ENCODE results near the gene LYPD6B.

The LYPD6B gene, protein sequence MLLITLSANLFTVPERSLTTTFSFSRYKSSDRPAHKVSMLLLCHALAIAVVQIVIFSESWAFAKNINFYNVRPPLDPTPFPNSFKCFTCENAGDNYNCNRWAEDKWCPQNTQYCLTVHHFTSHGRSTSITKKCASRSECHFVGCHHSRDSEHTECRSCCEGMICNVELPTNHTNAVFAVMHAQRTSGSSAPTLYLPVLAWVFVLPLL

DNA sequence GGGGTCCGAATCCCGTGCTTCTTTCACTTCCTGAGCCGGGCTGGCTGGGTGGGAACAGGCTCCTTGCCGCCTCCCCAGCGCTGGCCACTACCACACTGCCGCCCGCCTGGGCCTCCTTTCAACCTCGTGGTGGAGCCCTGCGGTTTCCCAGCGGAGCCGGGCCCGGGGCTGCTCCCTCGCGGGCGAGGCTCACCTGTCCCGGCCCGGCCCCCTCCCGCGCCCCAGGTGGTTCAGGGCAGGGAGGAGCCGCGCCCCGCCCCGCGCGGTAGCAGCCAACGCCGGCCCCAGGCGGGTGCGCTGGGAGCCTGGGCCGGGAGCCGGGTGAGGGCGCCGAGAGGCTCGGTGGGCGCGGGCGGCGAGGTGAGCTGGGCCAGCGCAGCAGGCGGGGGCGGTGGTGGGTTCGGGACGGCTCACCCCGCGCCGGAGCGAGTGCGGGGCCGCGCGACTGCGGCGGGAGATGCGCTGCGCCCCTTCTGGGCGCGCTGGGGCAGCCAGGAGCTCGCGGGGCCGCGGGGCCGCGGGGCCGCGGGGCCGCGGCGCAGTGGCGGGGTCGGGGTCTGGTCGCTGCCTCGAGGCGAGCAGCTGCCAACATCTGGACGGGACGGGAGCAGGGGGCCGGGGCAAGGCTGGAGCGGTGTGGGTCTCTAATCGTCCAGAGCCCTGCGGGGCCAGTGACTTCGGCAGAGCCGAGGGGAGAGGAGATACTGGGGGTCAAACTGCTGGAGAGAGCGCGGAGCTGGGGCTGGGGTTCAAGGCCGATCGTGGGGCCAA, at the start of gene LYPD6B:
Gene LYPD6B (plus strand): TSS at position 258 of the 771 bp plus-strand sequence. CDS start 92,250 bp downstream, outside the sequence.
- DNase-seq: no peak

DNA sequence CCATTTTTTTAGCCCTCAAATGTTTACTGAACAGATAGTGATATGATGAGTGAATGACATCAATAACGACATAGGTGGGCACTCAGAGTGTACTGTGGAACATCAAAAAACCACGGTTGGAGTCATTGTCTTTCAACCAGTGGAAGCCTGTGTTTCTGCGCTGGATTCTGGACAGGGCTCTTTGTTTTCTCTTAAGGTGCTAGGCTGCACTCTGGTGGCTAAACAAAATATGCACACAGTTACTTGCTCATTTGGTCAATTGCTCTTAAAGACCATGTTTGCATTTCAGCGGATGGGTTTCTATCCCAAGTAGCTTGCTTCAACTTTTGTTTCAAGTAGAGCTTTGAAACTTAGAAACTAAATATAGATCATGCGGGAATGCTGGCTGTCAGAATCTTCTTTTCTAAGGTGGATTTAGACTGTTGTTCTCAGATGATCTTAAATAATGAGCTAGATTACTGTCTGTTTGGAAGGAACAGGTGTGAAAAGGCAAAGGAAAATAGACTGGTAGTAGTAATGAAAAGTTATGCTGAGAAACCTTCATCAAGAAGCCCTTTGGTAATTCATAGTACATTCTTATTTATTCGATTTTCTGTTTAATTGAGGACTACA, 48.5 kb upstream of the LYPD6B start:
- peak; percentile 72 for DNase-seq

DNA sequence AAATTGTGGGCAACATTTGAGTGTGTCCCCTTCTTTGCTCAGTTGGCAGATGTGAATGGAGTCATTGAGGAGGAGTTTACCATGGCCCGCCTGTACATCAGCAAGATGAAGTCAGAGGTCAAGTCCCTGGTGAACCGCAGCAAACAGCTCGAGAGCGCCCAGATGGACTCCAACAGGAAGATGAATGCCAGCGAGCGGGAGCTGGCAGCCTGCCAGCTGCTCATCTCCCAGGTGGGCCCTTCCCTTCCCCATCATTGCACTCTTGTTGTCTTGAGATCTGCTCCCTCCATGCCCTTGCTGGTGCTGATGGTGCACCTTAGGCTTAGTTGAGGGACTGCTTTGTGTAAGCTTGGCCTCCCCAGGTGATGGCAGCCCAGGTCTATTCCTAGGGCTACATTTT, 47.5 kb upstream of the LYPD6B start:
- no peak for DNase-seq

DNA sequence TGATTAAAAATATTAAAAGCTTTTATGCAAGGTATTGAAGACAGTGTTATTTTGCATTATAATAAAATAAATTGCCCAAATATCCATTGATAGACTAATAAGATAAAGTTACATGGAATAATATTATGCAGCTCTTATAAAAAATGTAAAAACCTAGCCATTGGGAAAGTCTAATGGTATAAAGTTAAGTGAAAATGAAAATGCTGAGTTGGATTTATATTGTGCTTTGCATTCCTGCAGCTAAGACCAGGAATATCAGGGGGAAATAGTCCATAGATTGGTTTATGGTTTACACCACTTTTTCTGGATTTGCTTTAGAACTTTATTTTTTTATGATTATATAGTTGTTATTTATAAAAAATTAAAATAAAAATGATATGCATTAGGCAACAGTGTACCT, 46.1 kb upstream of the LYPD6B start:
- DNase-seq: no peak

DNA sequence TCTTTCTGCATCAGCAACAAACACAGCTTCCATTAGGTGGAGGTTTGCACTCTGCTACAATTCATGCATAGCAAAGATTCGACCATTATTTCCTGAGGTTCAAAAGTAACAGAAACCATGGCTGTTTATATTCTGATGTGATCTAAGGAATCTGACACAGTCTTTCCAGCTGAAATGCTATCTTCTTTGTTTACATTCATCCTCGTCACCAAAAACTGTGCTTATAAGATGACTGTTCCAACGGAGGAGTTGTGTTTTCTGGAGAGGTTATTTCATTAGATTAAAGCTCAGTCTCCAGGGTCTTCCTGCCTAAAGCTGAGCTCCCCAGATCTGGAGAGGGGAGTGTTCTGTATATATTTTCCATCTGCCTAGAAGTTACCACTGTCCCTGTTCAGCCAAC, 45.1 kb upstream of the LYPD6B start:
- no peak for DNase-seq

DNA sequence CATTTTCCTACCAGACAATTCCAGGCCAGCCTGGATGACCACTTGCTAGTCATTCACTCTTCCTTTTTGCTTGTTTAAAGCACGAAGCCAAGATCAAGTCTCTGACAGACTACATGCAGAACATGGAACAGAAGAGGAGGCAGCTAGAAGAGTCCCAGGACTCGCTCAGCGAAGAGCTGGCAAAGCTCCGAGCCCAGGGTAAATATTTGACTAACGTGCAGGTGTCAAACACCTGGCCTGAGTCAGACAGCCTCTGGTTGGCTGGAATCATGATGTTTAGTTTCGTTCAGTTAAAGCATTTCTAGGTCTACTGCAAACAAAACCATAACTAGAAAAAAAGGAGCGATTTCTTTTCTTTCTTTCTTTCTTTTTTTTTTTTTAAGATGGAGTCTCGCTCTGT, 44.2 kb upstream of the LYPD6B start:
- no peak for DNase-seq

DNA sequence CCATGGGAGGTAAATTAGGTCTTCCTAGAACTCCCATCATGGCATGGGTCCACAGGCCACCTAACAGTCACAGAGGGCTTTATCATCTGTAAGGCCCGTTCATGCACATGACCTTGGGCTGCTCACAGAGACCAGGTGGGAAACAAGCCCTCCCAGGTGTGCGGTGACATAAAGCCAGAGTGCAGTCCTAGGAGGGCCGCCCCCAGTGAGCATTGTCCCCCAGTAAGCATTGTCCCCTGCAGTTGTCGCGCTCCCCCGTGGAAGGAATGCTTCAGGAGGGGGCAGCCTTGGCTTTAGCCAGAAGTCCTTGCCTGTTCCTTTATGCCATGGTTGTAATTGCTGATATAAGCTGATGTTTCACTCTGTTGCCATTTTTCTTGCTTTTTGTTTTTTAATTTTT, 41.7 kb upstream of the LYPD6B start:
- DNase-seq: no peak

DNA sequence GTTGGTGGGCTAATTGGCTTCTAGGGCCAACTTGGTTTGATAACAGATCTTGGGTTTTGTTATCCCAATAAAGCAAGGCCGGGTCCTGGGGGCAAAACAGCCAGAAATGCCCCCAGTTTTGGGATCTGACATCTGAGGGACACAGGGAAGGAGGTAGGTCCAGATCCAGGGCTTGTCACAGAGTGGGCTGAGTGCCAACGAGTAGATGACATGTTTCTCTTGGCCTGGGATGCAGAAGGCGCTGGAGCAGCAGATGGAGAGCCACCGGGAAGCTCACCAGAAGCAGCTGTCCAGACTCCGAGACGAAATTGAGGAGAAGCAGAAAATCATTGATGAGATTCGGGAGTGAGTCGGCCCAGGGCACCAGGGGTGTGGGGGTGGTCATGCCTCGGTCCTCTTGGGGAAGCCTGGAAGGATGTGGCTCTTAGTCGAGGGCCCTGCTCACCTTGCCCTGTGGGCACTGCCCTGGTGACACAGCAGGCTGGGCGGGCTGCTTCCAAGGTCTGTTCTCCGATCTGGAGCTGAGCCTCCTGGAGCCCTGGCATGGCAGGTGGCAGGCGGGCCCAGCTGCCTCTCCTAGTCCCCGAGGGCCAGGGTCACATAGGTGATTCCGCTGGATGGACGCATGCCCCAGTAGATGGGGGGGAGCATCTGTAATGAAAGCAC, 40.2 kb upstream of the LYPD6B start:
- DNase-seq: no peak

DNA sequence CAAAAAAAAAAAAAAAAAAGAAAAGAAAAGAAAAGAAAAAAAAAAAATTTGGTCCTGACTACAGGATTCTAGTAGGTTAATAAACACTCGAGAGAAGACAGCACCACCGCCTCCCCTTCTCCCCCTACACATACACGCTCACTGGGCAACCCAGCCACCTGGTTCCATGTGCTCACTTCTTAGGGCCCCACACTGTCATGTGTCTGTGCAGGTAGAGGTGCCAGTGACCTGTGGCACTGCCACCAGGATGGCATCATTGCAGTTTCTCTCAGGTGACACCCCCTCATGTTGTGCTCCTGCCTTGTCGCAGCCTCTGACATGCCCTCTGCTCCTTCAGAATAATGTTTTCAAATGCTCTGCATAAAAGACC, 39.7 kb upstream of the LYPD6B start:
- no peak for DNase-seq

DNA sequence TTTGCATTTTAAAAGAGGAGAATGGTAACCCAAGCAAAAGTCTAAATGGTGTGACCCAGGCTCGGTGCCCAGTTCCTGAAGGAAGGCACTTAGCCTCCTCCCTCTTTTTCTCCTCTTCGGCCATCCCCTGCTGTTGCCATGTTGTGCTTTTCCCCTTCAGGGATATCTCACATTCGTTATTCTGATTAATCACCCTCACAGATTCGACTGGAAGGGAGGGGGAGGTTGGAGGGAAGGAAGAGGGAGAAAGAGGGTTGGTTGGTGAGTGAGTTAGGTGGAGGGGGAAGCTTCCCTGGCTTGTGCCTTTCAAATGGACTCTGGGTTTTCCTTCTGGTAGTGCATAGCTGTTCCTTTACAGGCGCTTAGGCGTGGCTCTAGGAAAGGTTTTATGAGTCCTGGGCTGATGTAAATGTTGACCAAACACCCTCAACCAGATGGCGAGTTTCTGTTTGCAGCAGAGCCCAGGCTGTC, 39.0 kb upstream of the LYPD6B start:
- DNase-seq: no peak

DNA sequence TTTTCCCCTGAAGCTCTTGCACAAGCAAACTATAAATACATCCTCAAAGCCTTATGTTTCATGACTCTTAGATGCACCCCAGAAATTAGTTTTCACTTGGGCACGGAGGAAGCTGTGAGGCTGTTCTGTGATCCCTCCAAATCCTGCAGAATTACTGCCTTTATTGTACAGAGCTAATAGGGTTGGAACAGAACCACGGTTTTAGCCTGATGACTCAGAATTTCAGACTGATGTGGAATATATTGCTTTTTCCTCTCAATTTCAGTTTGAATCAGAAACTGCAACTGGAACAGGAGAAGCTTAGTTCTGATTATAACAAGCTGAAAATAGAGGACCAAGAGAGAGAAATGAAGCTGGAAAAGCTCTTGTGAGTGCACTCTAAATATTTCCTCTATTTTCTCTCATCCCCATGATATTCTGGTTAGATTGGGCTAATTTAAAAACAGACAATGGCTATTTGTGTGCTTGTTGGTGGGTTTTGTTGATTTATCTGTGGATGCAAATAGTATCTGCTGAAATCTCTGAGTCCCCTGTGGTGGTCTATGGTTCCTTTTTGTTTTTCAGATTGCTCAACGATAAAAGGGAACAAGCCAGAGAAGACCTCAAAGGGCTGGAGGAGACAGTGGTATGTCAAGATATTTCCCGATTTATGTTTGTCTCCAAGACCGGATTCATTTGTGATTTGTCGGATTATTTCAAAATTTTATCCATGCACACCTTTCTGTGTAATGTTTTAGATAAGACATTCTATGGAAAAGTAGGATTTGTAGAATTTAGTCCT, 38.2 kb upstream of the LYPD6B start:
- peak; percentile 15 for DNase-seq

DNA sequence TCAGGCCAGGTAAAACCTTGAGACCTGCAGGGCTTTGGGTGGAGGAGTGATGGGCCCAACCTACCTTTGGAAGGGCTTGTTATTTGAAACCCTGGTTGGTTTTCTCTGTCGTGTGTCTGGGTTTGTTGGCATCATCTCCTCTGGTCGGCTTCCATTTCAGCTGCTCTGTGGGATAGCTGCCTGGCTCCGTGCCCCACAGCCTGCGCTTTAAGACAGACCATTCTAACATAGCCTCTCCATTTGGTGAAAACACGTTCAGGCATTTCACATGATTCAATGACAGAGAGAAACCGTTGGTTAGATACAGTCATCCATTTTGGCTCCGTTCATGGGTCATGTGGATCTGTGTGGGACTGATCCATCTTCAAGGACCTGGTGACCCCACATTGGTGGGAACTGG, 37.0 kb upstream of the LYPD6B start:
- no peak for DNase-seq

DNA sequence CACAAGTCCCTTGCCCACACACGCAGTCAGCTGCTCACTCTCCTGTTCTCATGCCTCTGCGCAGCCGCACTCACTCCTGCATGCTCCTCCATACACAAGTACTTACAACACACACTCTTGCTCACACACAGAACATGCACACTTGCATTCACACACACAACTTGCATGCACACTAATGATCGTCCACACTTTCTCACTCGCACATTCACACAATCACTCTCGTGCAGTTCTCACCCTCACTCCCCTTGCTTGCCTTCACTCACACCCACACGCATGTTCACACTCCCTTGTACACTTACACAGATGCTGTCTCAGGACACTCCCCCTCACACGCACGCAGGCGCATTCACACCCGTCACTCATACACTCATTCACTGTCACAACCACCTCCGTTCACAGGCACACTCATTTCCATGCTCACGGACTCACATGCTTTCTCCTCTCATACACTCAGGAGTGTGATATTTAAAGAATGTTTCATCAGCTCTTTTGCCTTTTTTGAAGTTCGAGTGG, 36.1 kb upstream of the LYPD6B start:
- DNase-seq: no peak

DNA sequence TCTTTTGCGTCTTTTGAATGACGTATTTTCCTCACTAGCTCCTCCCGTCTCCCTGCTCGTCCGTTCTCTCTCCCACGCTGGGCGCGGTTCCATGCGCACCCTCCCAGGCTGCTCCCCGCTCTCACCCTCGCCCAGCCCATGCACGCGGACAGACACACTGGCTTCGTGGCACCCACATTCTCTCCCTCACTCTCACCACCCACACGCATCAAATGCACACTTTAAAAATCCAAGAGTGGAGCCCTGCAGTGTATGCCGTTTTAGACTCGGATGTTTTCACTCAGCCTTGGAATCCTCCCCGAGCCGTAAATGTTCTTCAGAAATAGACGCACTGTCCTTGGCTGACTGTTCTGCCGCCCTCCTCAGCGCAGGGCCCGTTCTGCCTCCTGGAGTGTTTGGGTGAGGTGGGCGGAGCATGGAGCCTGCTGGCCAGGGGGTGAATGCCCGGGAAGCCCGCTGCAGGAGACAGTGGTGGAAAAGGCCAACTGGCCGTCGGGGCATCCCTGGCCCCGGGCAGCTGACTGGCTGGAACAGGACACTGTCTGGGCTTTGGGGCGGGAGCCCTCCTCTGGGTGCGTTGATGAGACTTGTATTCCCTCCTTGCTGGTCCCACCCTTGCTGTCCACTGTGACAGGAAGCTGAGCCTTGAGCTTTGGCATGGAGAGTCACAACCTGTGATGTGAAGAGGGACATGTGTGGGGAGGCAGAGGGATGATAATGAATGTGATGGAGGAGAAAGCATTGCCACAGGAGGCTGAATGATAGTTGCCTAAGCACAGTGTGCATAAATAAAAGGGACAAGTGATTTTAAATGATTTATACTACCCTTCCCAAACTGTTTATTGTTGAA, 35.4 kb upstream of the LYPD6B start:
- DNase-seq: no peak

DNA sequence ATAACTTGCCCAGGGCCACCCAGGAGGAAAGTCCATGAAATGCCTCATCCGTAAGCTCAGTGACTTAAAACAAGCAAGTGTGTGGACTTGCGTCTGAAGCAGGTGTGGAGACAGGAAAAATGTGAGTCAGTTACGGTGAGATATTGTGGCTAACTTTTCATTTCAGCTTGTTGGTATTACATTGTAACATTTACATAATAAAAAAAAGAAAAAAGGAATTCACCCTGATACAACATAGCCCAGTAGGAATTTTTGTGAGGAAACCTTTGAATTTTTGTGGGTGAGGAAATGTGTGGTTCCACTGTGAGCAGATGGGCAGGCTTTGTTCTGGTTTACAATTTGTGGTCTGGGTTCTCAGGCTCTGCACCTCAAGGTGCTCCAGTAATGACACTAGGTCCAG, 33.7 kb upstream of the LYPD6B start:
- DNase-seq: no peak

DNA sequence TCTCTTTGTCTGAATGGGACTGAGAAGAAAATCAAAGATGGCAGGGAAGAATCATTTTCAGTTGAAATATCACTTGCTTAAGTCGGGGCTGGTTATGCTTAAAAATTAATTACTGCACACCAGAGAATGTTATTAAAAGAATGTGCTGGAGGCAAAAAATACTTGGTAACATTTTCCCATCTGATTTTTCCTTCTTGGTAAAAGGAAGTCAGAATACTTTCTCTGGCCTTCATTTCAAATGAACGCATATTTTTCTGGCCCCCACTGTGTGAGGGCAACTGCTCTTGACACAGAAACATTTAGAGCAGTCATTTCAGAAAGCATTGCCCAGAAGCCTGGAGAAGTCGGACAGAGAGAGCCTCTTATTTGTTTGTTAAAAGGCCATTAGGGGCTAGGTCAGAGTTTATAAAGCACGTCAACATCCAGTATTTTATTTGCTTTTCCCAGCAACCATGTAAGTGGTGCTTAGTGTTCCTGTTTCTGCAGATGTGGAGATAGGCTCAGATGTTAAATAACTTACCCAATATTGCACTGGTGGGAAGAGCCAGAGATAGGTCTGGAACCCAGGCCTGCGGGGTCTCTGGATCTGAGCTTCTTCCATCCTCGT, 32.9 kb upstream of the LYPD6B start:
- DNase-seq: no peak

DNA sequence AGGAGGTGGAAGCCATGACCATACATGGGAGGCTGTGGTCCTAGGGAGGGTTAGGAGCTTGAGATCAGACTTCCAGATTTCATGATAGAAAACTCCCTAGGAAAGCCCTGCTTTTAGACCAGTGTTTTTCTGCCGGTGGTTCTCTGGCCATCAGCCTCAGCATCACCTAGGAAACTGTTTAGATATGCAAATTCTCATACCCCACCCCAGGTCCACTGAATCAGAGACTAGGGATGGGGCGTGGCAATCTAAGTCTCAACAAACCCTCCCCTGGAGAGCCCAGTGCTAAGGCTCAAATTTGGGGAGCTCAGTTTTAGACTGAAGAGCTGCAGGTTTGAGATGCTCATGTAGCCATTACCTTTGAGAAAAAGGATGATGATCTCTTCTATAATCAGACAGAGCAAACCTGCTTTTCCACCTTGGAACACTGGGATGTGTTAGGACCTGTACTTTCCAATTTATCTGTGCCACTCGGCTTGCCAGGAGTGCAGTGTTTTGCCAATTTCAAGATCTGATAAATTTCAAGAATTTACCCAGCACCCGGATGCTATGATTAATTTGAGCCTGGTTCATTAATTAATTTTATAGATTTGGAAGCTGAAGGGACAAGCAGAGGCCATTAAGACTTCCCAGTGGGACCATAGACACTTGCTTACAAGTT, 31.5 kb upstream of the LYPD6B start:
- DNase-seq: no peak

DNA sequence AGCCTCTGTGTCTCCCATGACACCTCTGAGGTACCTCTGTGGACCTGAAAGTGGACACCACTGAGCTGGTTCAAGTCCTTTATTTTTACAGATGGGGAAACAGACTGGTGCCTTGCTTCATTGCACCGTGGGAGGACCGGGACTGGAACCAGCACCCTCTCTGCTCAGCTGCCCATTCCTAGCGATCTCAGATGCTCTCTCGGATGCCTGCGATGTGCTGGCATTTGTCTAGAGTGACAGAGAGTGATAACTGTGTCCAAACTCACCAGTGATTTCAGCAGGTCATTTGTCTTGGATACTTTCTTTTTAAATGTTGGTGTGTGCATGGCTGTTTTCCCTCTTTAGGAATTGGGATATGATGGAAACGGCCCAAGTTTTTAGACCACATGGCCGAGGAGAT, 30.1 kb upstream of the LYPD6B start:
- no peak for DNase-seq

DNA sequence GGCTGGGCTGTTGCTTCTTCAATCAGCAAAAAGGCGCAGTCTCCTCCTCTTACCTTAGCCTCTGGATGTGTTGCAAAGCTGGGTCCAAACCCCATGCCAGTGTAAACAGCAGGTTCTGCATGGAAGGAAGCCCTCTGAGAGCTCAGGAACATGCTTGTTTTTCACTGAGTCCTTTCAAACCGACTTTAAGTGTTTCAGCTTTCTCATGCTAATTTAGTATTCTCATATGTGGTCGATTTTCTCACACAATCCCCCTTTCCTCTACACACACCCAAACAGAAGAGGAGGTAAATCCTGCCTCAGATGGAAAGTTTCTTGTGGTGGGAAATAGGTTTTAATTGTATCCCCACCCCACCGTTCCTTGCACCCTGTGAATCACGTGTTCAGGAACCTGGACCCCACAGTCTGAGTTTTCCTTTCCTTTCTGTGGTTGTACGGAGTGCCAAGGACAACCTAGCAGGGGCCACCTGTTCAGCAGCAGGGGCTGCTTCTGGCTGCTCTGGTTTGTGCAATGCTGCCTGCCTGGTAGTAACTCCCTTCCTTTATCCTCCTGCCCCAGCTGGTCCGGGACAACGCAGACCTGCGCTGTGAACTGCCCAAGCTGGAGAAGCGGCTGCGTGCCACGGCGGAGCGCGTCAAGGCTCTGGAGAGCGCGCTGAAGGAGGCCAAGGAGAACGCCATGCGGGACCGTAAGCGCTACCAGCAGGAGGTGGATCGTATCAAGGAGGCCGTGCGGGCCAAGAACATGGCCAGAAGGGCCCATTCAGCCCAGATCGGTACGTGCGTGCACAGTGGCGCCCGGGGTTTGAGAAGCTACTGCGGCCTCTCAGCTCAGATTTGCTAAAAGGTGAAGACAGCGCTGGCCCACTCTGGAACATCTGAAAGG, 28.7 kb upstream of the LYPD6B start:
- DNase-seq: no peak

DNA sequence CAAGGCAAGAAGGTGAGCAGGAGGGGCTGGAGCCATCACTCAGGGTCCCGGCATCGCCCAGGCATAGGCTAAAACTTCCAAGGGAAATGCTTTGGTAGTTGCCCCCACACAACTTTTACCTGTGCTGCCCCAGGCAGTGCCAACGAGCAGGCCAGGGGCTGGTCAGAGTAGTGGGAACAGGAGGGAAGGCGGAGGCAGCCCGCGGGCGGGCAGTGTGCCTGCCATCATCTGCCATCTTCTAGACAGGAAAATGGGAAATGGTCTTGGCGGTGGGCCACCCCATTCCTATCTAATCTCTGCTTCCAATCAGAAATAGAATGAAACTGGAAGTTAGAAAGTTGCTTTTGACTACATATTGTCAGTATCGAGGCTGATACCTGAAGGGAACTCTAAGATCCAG, 26.0 kb upstream of the LYPD6B start:
- no peak for DNase-seq

Measured in inflammatory macrophage treated with lipopolysaccharide for 4 hours (primary cell).